ENCODE results near the gene COL15A1.

COL15A1 gene

DNA sequence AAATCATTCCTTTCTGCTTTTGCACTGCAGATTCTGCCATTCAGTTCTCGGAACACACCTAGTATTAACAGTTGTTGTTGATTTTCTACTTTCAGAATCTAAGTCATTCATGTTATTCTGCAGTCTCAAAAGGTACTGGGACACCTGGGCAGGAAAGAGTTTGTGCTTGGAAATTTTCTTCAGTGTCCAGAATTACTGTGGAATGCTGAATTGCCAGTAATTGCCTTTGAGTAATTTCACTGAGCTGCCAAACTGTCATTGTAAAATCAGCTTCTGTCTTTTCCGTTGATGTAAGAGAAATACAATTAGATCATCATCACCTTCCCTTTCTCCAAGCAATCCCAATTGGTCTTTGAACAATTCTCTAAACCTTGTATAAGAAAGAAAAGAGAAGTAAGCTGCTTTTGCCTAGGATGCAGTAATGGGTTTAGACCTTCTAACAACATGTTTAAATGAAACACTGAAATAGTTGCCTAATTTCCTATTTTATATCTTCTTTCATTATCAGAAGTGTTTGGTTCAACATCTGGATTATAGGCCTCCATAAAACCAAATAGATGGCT, 85.5 kb downstream of the COL15A1 start:
- TF ChIP-seq FOXP2 (optimal IDR thresholded peaks at IDR 0.05; ENCODE audit: borderline replicate concordance, extremely low read depth, extremely low read length, insufficient read depth) (no peak), SIN3A (IDR thresholded peaks at IDR 0.05; ENCODE audit: borderline replicate concordance, insufficient read depth, low read length) (no peak), POLR2AphosphoS5 (IDR thresholded peaks at IDR 0.05; ENCODE audit: low read depth, low read length) (no peak), TAF1 (IDR thresholded peaks at IDR 0.05; ENCODE audit: borderline replicate concordance, insufficient read depth, low read length) (no peak)
- TF ChIP-seq, protein P1, sequence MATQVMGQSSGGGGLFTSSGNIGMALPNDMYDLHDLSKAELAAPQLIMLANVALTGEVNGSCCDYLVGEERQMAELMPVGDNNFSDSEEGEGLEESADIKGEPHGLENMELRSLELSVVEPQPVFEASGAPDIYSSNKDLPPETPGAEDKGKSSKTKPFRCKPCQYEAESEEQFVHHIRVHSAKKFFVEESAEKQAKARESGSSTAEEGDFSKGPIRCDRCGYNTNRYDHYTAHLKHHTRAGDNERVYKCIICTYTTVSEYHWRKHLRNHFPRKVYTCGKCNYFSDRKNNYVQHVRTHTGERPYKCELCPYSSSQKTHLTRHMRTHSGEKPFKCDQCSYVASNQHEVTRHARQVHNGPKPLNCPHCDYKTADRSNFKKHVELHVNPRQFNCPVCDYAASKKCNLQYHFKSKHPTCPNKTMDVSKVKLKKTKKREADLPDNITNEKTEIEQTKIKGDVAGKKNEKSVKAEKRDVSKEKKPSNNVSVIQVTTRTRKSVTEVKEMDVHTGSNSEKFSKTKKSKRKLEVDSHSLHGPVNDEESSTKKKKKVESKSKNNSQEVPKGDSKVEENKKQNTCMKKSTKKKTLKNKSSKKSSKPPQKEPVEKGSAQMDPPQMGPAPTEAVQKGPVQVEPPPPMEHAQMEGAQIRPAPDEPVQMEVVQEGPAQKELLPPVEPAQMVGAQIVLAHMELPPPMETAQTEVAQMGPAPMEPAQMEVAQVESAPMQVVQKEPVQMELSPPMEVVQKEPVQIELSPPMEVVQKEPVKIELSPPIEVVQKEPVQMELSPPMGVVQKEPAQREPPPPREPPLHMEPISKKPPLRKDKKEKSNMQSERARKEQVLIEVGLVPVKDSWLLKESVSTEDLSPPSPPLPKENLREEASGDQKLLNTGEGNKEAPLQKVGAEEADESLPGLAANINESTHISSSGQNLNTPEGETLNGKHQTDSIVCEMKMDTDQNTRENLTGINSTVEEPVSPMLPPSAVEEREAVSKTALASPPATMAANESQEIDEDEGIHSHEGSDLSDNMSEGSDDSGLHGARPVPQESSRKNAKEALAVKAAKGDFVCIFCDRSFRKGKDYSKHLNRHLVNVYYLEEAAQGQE (IDR thresholded peaks at IDR 0.05; ENCODE audit: insufficient read depth in 1 of 2, low read depth in 2 of 2, low read length in 2 of 2) = no peak

DNA sequence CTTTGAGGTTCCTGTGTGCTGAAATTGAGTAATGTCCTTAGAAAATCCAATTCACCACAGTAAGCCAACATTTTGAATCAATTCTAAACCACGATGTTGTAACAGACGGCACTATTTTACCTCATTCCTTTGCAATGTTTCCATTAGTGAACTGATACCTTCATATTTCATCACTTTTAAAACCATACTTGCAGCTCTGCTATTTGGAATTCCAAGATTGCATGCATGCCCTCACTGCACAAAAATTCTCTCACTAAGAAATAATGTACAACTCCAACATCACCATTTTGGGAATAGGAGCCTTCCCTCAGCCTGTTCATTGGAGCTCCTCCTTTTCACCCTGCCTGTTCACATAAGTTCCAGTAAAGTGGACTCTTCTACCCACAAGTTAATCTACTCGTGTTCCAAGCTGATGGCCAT, 86.4 kb downstream of the COL15A1 start:
- TF ChIP-seq, protein P1 (IDR thresholded peaks at IDR 0.05; ENCODE audit: insufficient read depth in 1 of 2, low read depth in 2 of 2, low read length in 2 of 2) = no peak
- TF ChIP-seq SIN3A (IDR thresholded peaks at IDR 0.05; ENCODE audit: borderline replicate concordance, insufficient read depth, low read length) (no peak), POLR2AphosphoS5 (IDR thresholded peaks at IDR 0.05; ENCODE audit: low read depth, low read length) (no peak), FOXP2 (optimal IDR thresholded peaks at IDR 0.05; ENCODE audit: borderline replicate concordance, extremely low read depth, extremely low read length, insufficient read depth) (no peak), TAF1 (IDR thresholded peaks at IDR 0.05; ENCODE audit: borderline replicate concordance, insufficient read depth, low read length) (no peak)

DNA sequence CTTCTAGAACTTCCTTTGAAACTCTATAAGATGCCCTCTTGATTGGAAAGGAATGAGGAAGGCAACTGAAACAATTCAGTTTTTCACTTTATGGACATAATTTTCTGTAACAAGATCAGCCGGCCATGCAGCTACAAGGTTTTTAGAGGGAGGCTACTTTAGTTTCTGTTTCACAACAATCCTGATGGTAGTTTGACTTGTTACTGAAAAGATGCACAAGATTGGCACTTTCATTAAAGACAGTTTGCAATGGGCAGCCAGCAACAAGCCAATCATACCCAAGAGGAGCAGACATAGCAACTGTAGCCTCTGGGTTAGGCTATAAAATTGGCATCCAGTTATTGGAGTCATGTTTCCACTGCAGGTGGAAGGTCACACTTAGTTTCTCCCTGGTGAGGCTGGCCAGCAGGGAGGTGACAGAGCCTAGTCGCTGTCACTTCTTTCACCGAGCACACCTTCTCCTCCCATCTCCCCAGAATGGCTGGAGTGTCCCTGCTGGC, 87.0 kb downstream of the COL15A1 start:
- no peak for TF ChIP-seq TAF1 (IDR thresholded peaks at IDR 0.05; ENCODE audit: borderline replicate concordance, insufficient read depth, low read length)
- TF ChIP-seq, protein P1 (IDR thresholded peaks at IDR 0.05; ENCODE audit: insufficient read depth in 1 of 2, low read depth in 2 of 2, low read length in 2 of 2) = no peak
- TF ChIP-seq SIN3A (IDR thresholded peaks at IDR 0.05; ENCODE audit: borderline replicate concordance, insufficient read depth, low read length) = no peak
- TF ChIP-seq FOXP2 (optimal IDR thresholded peaks at IDR 0.05; ENCODE audit: borderline replicate concordance, extremely low read depth, extremely low read length, insufficient read depth) = no peak
- TF ChIP-seq POLR2AphosphoS5 (IDR thresholded peaks at IDR 0.05; ENCODE audit: low read depth, low read length) = no peak

DNA sequence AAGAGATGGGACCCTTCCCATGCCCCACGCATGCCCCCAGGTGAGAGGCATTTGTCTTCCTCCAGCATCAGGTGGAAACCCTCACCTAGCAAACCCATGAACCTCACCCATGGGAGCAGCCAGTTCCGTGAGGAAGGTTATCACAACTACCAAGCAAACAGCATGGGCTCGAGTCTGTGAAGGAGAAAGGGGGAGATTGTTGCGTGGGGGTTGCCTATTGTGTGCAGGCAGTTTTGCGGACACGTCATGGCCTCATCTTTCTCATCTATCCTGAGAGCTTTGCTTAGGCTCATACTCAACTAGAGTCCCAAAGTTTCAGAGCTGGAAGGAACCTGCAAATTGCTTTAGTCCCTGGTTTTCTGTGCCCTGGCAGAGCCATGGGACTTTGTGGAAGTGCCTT, 87.6 kb downstream of the COL15A1 start:
- TF ChIP-seq TAF1 (IDR thresholded peaks at IDR 0.05; ENCODE audit: borderline replicate concordance, insufficient read depth, low read length) = no peak
- TF ChIP-seq, protein P1 (IDR thresholded peaks at IDR 0.05; ENCODE audit: insufficient read depth in 1 of 2, low read depth in 2 of 2, low read length in 2 of 2) = no peak
- no peak for TF ChIP-seq SIN3A (IDR thresholded peaks at IDR 0.05; ENCODE audit: borderline replicate concordance, insufficient read depth, low read length)
- no peak for TF ChIP-seq POLR2AphosphoS5 (IDR thresholded peaks at IDR 0.05; ENCODE audit: low read depth, low read length)
- TF ChIP-seq FOXP2 (optimal IDR thresholded peaks at IDR 0.05; ENCODE audit: borderline replicate concordance, extremely low read depth, extremely low read length, insufficient read depth) = no peak
